CD4-positive, alpha-beta T cell (primary cell): ENCODE data around the gene OLFM1. TPM values are rescaled to one million over a fixed set of nuclear protein-coding genes. Genes with fewer than 3 reads are reported as not detected.

Source experiments
- ATAC-seq: fragments of 200-7000 bp; cut with Tn5 transposase; one replicate; pipeline ENCODE4 v1.10.0; 2022; ENCODE audit warnings: mild to moderate bottlenecking; ENCODE audit not compliant: poor library complexity
- CTCF ChIA-PET: fragments of 350-600 bp; sonication (Branson Sonifier 250); formaldehyde crosslinking; loops from one replicate; lab custom pipeline; 2021; ENCODE audit warnings: antibody characterized with exemption, inconsistent platforms; lab: Charles Lee
- POLR2A ChIA-PET: fragments of 350-600 bp; sonication (Branson Sonifier 250); formaldehyde crosslinking; loops from one replicate; lab custom pipeline; 2021; ENCODE audit warnings: antibody characterized with exemption, inconsistent platforms; lab: Charles Lee
- DNase-seq, 14 experiments: peaks; one replicate each; pipeline ENCODE4 v3.0.0-alpha.2; 2013 to 2020; ENCODE audit warnings: mixed read lengths in 2 of 14
- H3K27ac ChIP-seq, 2 donors: one replicate each; pipeline versions ENCODE4 v1.5.1 to v1.7.0; 2013; ENCODE audit warnings: low read length in 2 of 2, low read depth in 1 of 2, mild to moderate bottlenecking in 1 of 2
- H3K27me3 ChIP-seq, 2 experiments: 1 replicate in 1 of 2; 2 replicates in 1 of 2; pipeline versions ENCODE4 v1.6.1 to v1.7.0; 2013; ENCODE audit warnings: low read length in 2 of 2, control low read depth in 1 of 2, mild to moderate bottlenecking in 1 of 2, moderate library complexity in 1 of 2; ENCODE audit not compliant: insufficient read depth in 2 of 2, control insufficient read depth in 1 of 2
- H3K36me3 ChIP-seq: one replicate; pipeline ENCODE4 v1.6.1; 2013; ENCODE audit warnings: low read length, control low read depth; ENCODE audit not compliant: insufficient read depth
- H3K4me1 ChIP-seq: one replicate; pipeline ENCODE4 v1.6.1; 2013; ENCODE audit warnings: low read length, control low read depth; ENCODE audit not compliant: insufficient read depth
- H3K4me3 ChIP-seq: one replicate; pipeline ENCODE4 v1.5.1; 2013; ENCODE audit warnings: mild to moderate bottlenecking, low read length, moderate library complexity
- H3K9me3 ChIP-seq, 2 experiments: 1 replicate in 1 of 2; 2 replicates in 1 of 2; pipeline versions ENCODE4 v1.6.1 to v1.7.0; 2013; ENCODE audit warnings: low read length in 2 of 2, mild to moderate bottlenecking in 2 of 2, control low read depth in 1 of 2, moderate library complexity in 1 of 2; ENCODE audit not compliant: control insufficient read depth in 1 of 2, insufficient read depth in 1 of 2
- H3K27ac Mint-ChIP-seq: one replicate; pipeline ENCODE4 v1.8.0; 2020; ENCODE audit warnings: mixed read lengths
- H3K27me3 Mint-ChIP-seq: one replicate; pipeline ENCODE4 v1.8.0; 2021; ENCODE audit warnings: mixed read lengths
- H3K36me3 Mint-ChIP-seq: one replicate; pipeline ENCODE4 v1.8.0; 2021; ENCODE audit warnings: low read depth, mixed read lengths
- H3K4me1 Mint-ChIP-seq: one replicate; pipeline ENCODE4 v1.8.0; 2021; ENCODE audit warnings: low read depth, mixed read lengths
- H3K4me3 Mint-ChIP-seq: one replicate; pipeline ENCODE4 v1.8.0; 2020; ENCODE audit warnings: mild to moderate bottlenecking, mixed read lengths
- H3K9me3 Mint-ChIP-seq: one replicate; pipeline ENCODE4 v1.8.0; 2020; ENCODE audit warnings: mixed read lengths
- intact Hi-C, 2 experiments: fragments of 100-400 bp; cut with DNase I in 1 of 2; cut with micrococcal nuclease in 1 of 2; formaldehyde crosslinking; loops; one replicate each; pipeline versions ENCODE4 v1.15.1 to v1.9.0; 2023 to 2025; cut with DNase I, micrococcal nuclease
- total RNA-seq, 174 experiments: library from RNA in 2 of 174; stranded (reverse) in 2 of 174; gene quantifications; one replicate each; pipeline ENCODE4 v1.2.3 and lab custom pipeline; 2021 to 2026
- TF ChIP-seq, protein P1 (sequence below): fragments of 200-600 bp; IDR thresholded peaks from one replicate; pipeline ENCODE4 v1.8.0; 2022; ENCODE audit warnings: antibody characterized with exemption, mild to moderate bottlenecking

Gene OLFM1
- total RNA-seq, 2 experiments from 2014 or later: not detected

DNA sequence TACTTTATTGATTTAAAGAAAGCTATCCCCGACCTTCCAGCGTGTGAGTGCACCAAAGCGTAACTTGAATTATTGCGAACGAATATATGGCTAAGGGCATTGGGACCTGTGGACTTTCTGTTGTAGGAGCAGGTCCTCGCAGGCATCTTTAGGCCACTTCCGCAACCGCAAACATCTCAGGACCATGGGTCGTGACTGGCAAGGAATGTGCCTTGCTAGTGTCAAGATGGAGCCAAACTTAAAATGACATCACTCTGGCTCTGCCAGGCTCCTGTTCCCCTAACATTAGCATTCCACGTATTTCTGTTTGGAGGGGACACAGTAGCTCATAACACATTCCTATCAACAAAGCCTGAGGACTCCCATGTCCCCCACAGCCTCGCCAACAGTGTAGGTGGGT is 44.1 kb upstream of the OLFM1 start:
- Histone ChIP-seq H3K27me3 (no peaks in the 10 kb centered on the region), H3K4me3 (no peak overlapping the region), H3K4me1 (no peaks in the 10 kb centered on the region), H3K9me3 (peaks cover 0 to 5% of the 10 kb centered on the region in 2 experiments), H3K27ac (no peak overlapping the region), H3K36me3 (no peaks in the 10 kb centered on the region)
- Mint-ChIP-seq H3K27ac (no peak overlapping the region), H3K27me3 (peaks cover 17% of the 10 kb centered on the region), H3K9me3 (no peaks in the 10 kb centered on the region), H3K4me1 (no peaks in the 10 kb centered on the region), H3K36me3 (no peaks in the 10 kb centered on the region), H3K4me3 (no peak overlapping the region)
- TF ChIP-seq, protein P1, sequence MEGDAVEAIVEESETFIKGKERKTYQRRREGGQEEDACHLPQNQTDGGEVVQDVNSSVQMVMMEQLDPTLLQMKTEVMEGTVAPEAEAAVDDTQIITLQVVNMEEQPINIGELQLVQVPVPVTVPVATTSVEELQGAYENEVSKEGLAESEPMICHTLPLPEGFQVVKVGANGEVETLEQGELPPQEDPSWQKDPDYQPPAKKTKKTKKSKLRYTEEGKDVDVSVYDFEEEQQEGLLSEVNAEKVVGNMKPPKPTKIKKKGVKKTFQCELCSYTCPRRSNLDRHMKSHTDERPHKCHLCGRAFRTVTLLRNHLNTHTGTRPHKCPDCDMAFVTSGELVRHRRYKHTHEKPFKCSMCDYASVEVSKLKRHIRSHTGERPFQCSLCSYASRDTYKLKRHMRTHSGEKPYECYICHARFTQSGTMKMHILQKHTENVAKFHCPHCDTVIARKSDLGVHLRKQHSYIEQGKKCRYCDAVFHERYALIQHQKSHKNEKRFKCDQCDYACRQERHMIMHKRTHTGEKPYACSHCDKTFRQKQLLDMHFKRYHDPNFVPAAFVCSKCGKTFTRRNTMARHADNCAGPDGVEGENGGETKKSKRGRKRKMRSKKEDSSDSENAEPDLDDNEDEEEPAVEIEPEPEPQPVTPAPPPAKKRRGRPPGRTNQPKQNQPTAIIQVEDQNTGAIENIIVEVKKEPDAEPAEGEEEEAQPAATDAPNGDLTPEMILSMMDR: no peak
- CTCF ChIA-PET: no interaction called here
- no peak for ATAC-seq
- POLR2A ChIA-PET: no interaction called here
- intact Hi-C loops: no loop called here
- DNase-seq: no peak

DNA sequence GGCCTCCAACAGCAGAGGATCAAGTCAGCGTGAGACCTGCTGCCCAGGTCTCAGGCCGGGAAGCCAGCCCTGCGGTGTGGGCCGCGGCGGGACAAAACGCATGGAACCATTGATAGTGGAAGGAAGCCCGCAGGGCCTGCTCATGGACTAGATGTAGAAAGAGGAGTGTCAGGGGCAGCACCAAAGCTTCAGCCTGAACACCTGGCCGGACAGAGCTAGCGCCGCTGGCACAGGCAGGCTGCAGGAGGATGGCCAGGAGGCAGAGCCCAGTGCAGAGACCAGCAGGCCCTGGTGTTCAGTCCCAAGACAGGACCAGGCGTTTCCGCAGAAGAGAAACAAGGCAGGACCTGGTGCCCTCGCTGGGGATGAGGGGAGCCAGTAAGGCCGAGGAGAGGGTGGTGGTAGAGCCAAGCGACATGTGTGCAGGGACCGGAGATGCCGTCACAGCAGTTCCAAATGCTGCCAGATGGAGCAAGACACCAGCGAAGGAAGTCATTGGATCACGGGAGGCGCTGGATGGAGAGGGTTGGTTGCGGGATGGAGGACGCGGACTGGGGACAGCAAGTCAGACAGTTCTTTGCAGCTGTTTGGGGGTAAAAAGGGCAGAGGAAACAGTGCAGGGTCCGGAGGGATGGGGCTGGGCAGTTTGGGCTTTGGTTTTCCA is 42.1 kb upstream of the OLFM1 start:
- no peak overlapping the region for H3K27ac Mint-ChIP-seq
- H3K9me3 Mint-ChIP-seq: no peaks in the 10 kb centered on the region
- TF ChIP-seq, protein P1: no peak
- no peaks in the 10 kb centered on the region for H3K27me3 ChIP-seq
- DNase-seq (no peak), ATAC-seq (no peak)
- H3K4me3 Mint-ChIP-seq: no peak overlapping the region
- peaks cover 0 to 11% of the 10 kb centered on the region in 2 experiments for H3K9me3 ChIP-seq
- H3K27me3 Mint-ChIP-seq: peaks cover 28% of the 10 kb centered on the region
- H3K36me3 Mint-ChIP-seq: no peaks in the 10 kb centered on the region
- H3K4me1 Mint-ChIP-seq: no peaks in the 10 kb centered on the region
- POLR2A ChIA-PET: no interaction called here
- H3K4me1 ChIP-seq: no peaks in the 10 kb centered on the region
- H3K4me3 ChIP-seq: no peak overlapping the region
- intact Hi-C loops: no loop called here
- no peaks in the 10 kb centered on the region for H3K36me3 ChIP-seq
- CTCF ChIA-PET: no interaction called here
- H3K27ac ChIP-seq: no peak overlapping the region

DNA sequence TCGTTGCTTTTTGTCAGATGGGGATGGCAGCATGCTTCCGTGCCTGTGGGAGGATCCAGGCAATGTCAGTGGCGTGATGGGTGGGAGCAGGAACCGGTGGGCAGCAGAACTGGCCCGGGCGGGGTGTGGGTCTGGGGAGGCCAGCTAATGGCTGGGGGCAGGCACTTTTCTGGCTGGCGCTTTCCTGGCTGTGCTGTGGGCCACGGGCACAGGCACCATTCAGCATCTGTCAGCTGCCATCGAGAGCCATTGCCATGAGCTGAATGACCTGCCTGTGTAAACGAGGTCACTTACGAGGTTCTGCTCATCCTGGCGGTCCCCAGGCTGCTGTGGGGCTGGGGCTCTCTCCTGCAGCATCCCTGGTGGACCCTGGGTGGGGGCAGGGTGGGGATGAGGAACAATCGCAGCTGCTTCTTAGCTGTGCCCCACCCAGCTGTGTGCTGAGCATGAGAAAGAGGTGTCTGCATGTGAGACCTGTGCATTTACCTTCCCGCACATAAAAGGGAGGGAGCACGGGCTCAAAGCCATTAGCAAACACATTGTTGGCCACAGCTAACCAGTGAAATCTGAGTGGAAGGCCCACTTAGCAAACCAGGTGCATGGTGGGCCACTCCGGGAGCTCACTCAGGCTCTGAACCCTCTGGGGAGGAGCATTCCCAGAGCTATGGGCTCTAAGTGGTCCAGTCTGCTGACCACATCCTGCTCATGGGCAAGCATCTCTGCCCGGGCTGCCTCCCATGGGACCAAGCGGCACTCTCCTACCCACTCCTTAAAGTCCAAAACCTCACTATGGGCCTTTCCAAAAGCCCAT is 41.3 kb upstream of the OLFM1 start:
- no peaks in the 10 kb centered on the region for H3K4me1 Mint-ChIP-seq
- ATAC-seq (no peak), DNase-seq (no peak)
- intact Hi-C loops: no loop called here
- Histone ChIP-seq H3K4me1 (no peaks in the 10 kb centered on the region), H3K27ac (no peak overlapping the region), H3K9me3 (peaks cover 0 to 14% of the 10 kb centered on the region in 2 experiments), H3K27me3 (no peaks in the 10 kb centered on the region), H3K4me3 (no peak overlapping the region), H3K36me3 (no peaks in the 10 kb centered on the region)
- H3K9me3 Mint-ChIP-seq: no peaks in the 10 kb centered on the region
- no peak overlapping the region for H3K4me3 Mint-ChIP-seq
- CTCF ChIA-PET: no interaction called here
- POLR2A ChIA-PET: no interaction called here
- TF ChIP-seq, protein P1: no peak
- no peaks in the 10 kb centered on the region for H3K36me3 Mint-ChIP-seq
- H3K27ac Mint-ChIP-seq: no peak overlapping the region
- peaks cover 35% of the 10 kb centered on the region for H3K27me3 Mint-ChIP-seq
